ENCODE results near the gene TMEM271. TPM values are rescaled to one million over a fixed set of nuclear protein-coding genes. Genes with fewer than 3 reads are reported as not detected.

TMEM271 gene
- total and polyA plus RNA-seq, 2 donors (not counting 1 experiment from before 2014, with no cell fraction given), result not detected

DNA sequence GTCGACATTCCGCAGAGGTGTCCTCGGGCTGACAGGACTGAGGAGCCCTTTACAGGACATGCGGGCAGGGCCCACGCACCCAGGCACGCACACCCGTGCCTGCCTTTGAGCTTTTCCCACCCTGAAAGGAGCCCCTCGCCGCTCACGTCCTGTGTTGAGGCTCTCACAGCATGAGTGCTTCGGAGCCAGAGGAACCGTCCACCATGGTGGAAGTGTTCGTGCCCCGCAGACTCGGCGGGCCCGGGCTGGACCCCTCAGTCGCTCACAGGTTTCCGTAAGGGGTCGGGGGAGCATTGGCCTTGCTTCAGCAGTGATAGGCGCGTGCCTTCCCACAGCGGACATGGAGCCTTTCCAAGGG lies 40.2 kb downstream of the TMEM271 start:
- Histone ChIP-seq H4K20me1 (ENCODE audit: control insufficient read depth, extremely low read depth, insufficient read depth, low read length) (no peaks in the 10 kb centered on the region), H3K9me3 (ENCODE audit: control insufficient read depth, insufficient read depth, low read depth, low read length) (no peaks in the 10 kb centered on the region), H3K4me2 (ENCODE audit: extremely low read depth, insufficient read depth, low read length) (no peak overlapping the region), H3K27me3 (ENCODE audit: control insufficient read depth, insufficient read depth, low read length) (no peaks in the 10 kb centered on the region), H3K4me3 (replicated peaks in 1 of 4; ENCODE audit: control extremely low read depth in 1 of 4, insufficient read depth in 1 of 4, low read depth in 3 of 4, low read length in 4 of 4) (no peak overlapping the region), H3K79me2 (ENCODE audit: control insufficient read depth, insufficient read depth, low read length) (no peaks in the 10 kb centered on the region), H3K27ac (ENCODE audit: insufficient read depth, low read length) (no peak overlapping the region), H3K4me1 (ENCODE audit: control insufficient read depth, extremely low read depth, insufficient read depth, low read length) (no peaks in the 10 kb centered on the region), H3K36me3 (ENCODE audit: control insufficient read depth, insufficient read depth, low read length) (peaks cover 7% of the 10 kb centered on the region), H2AFZ (ENCODE audit: low read length) (no peak overlapping the region), H3K9ac (ENCODE audit: insufficient read depth, low read length) (no peak overlapping the region)
- TF ChIP-seq EZH2 (IDR thresholded peaks at IDR 0.05; ENCODE audit: low read length, missing control alignments), result no peak
- TF ChIP-seq, protein P1, sequence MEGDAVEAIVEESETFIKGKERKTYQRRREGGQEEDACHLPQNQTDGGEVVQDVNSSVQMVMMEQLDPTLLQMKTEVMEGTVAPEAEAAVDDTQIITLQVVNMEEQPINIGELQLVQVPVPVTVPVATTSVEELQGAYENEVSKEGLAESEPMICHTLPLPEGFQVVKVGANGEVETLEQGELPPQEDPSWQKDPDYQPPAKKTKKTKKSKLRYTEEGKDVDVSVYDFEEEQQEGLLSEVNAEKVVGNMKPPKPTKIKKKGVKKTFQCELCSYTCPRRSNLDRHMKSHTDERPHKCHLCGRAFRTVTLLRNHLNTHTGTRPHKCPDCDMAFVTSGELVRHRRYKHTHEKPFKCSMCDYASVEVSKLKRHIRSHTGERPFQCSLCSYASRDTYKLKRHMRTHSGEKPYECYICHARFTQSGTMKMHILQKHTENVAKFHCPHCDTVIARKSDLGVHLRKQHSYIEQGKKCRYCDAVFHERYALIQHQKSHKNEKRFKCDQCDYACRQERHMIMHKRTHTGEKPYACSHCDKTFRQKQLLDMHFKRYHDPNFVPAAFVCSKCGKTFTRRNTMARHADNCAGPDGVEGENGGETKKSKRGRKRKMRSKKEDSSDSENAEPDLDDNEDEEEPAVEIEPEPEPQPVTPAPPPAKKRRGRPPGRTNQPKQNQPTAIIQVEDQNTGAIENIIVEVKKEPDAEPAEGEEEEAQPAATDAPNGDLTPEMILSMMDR (conservative IDR thresholded peaks at IDR 0.05 in 1 of 2, IDR thresholded peaks at IDR 0.05 in 1 of 2; ENCODE audit: low read depth in 1 of 2, low read length in 2 of 2), result no peak
- no peak for DNase-seq (ENCODE audit: low read depth in 2 of 2)

DNA sequence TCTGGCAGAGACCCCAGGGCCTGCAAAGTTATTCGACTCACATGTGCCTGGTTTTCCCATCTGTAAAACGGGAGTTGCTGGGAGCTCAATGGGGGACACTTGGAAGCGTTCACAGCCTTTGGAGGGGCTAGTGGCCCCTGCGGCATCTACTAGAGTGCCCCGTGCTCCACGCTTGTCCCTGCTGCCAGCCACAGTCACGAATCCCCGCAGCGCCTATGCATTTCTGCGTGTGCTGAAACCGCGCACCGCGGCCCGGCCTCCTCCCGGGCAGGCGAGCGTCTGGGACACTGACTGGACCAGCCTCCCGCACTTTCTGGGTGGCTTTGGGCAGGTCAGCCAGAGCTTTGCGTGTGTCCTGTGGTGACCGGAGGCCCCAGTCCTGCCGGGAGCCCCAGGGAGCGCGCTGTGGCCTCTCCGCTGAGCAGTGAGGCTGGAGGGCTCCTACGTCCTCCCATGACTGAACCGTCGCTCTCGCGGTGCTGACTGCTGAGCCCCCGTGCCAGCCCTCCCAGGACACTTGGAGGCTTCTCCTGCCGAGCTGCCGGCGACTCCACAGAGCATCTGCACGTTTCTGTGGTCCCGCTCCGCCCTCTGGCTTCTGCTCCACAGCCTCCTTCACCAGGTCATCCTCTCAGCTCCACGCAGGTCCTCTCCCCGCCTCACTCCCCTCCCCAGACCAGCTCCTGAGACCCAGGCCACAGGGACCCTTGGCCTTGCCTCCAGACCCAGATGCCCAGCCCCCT lies 40.7 kb downstream of the TMEM271 start:
- H3K79me2 ChIP-seq (ENCODE audit: control insufficient read depth, insufficient read depth, low read length), result no peaks in the 10 kb centered on the region
- H3K4me3 ChIP-seq (replicated peaks in 1 of 4; ENCODE audit: control extremely low read depth in 1 of 4, insufficient read depth in 1 of 4, low read depth in 3 of 4, low read length in 4 of 4), result no peak overlapping the region
- H3K36me3 ChIP-seq (ENCODE audit: control insufficient read depth, insufficient read depth, low read length), result peaks cover 9% of the 10 kb centered on the region
- no peak overlapping the region for H2AFZ ChIP-seq (ENCODE audit: low read length)
- no peaks in the 10 kb centered on the region for H3K9me3 ChIP-seq (ENCODE audit: control insufficient read depth, insufficient read depth, low read depth, low read length)
- no peaks in the 10 kb centered on the region for H3K4me1 ChIP-seq (ENCODE audit: control insufficient read depth, extremely low read depth, insufficient read depth, low read length)
- no peak for TF ChIP-seq EZH2 (IDR thresholded peaks at IDR 0.05; ENCODE audit: low read length, missing control alignments)
- TF ChIP-seq, protein P1 (conservative IDR thresholded peaks at IDR 0.05 in 1 of 2, IDR thresholded peaks at IDR 0.05 in 1 of 2; ENCODE audit: low read depth in 1 of 2, low read length in 2 of 2), result no peak
- H3K27me3 ChIP-seq (ENCODE audit: control insufficient read depth, insufficient read depth, low read length), result no peaks in the 10 kb centered on the region
- no peak overlapping the region for H3K4me2 ChIP-seq (ENCODE audit: extremely low read depth, insufficient read depth, low read length)
- no peak overlapping the region for H3K27ac ChIP-seq (ENCODE audit: insufficient read depth, low read length)
- no peaks in the 10 kb centered on the region for H4K20me1 ChIP-seq (ENCODE audit: control insufficient read depth, extremely low read depth, insufficient read depth, low read length)
- H3K9ac ChIP-seq (ENCODE audit: insufficient read depth, low read length), result no peak overlapping the region
- DNase-seq (ENCODE audit: low read depth in 2 of 2), result no peak

DNA sequence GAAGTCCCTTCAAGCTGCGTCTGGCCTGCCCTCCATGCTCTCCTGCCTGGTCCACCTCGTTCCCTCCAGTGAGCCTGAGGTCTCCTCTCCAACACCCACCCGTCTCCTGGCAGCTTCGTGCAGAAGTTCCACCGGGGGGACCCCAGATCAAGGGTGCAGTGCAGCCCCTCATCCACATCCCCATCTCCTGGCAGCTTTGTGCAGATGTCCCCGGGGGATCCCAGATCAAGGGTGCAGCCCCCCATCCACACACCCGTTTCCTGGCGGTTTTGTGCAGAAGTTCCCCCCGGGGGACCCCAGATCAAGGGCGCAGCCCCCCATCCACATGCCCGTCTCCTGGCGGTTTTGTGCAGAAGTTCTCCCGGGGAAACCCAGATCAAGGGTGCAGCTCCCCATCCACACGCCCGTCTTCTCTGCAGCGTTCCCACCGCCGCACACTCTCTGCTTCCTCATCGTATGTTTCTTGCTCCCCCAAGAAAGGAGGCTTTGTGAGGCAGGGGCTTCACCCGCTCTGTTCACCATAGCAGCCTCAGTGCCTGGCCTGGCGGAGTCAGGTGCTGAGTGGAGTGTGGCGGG lies 41.4 kb downstream of the TMEM271 start:
- H2AFZ ChIP-seq (ENCODE audit: low read length), result no peak overlapping the region
- peaks cover 11% of the 10 kb centered on the region for H3K36me3 ChIP-seq (ENCODE audit: control insufficient read depth, insufficient read depth, low read length)
- H3K79me2 ChIP-seq (ENCODE audit: control insufficient read depth, insufficient read depth, low read length), result no peaks in the 10 kb centered on the region
- no peak overlapping the region for H3K4me2 ChIP-seq (ENCODE audit: extremely low read depth, insufficient read depth, low read length)
- H3K27ac ChIP-seq (ENCODE audit: insufficient read depth, low read length), result no peak overlapping the region
- no peak overlapping the region for H3K9ac ChIP-seq (ENCODE audit: insufficient read depth, low read length)
- no peaks in the 10 kb centered on the region for H4K20me1 ChIP-seq (ENCODE audit: control insufficient read depth, extremely low read depth, insufficient read depth, low read length)
- no peaks in the 10 kb centered on the region for H3K9me3 ChIP-seq (ENCODE audit: control insufficient read depth, insufficient read depth, low read depth, low read length)
- H3K27me3 ChIP-seq (ENCODE audit: control insufficient read depth, insufficient read depth, low read length), result no peaks in the 10 kb centered on the region
- no peak overlapping the region for H3K4me3 ChIP-seq (replicated peaks in 1 of 4; ENCODE audit: control extremely low read depth in 1 of 4, insufficient read depth in 1 of 4, low read depth in 3 of 4, low read length in 4 of 4)
- DNase-seq (ENCODE audit: low read depth in 2 of 2), result no peak
- TF ChIP-seq, protein P1 (conservative IDR thresholded peaks at IDR 0.05 in 1 of 2, IDR thresholded peaks at IDR 0.05 in 1 of 2; ENCODE audit: low read depth in 1 of 2, low read length in 2 of 2), result no peak
- TF ChIP-seq EZH2 (IDR thresholded peaks at IDR 0.05; ENCODE audit: low read length, missing control alignments), result no peak
- H3K4me1 ChIP-seq (ENCODE audit: control insufficient read depth, extremely low read depth, insufficient read depth, low read length), result no peaks in the 10 kb centered on the region
